ENCODE data around the gene SLC30A2. TPM values are rescaled to one million over a fixed set of nuclear protein-coding genes. Genes with fewer than 3 reads are reported as not detected.
"Not testable (repeated sequence)": the region's sequence is repeated elsewhere in the genome, so short reads cannot be mapped to it uniquely, and the experiment has no call there.

The SLC30A2 gene
- polyA plus RNA-seq (ENCODE audit: insufficient read length in 3 of 3), result 1 to 10 TPM; 4.6 to 7.2 (median 5.1) TPM
- long read RNA-seq, donor 1, partial matches to known transcripts, result 0 of 1 reads
- long read RNA-seq, donor 1, other reads (novel, unspliced or antisense), result 0 of 1 reads
- long read RNA-seq, donor 2, partial matches to known transcripts, result 0 of 1 reads
- long read RNA-seq, donor 2, other reads (novel, unspliced or antisense), result 0 of 1 reads
- long read RNA-seq, donor 3, partial matches to known transcripts, result 0 of 1 reads
- long read RNA-seq, donor 3, other reads (novel, unspliced or antisense), result 0 of 1 reads
- long read RNA-seq, donor 4, result 0 reads
- long read RNA-seq, donor 5, result 0 reads
- long read RNA-seq, donor 6, partial matches to known transcripts, result 0 of 1 reads
- long read RNA-seq, donor 6, other reads (novel, unspliced or antisense), result 0 of 1 reads
- long read RNA-seq, donor 7, partial matches to known transcripts, result 0 of 1 reads
- long read RNA-seq, donor 7, other reads (novel, unspliced or antisense), result 0 of 1 reads
- long read RNA-seq, donor 8, partial matches to known transcripts, result 0 of 1 reads
- long read RNA-seq, donor 8, other reads (novel, unspliced or antisense), result 0 of 1 reads
- long read RNA-seq, donor 9, partial matches to known transcripts, result 0 of 3 reads
- long read RNA-seq, donor 9, other reads (novel, unspliced or antisense), result 0 of 3 reads
- long read RNA-seq, donor 10, partial matches to known transcripts, result 0 of 4 reads
- long read RNA-seq, donor 10, other reads (novel, unspliced or antisense), result 0 of 4 reads
- long read RNA-seq, donor 11, result 0 reads
- long read RNA-seq, donor 12, result 0 reads
- long read RNA-seq, donor 13, transcript SLC30A2-201 (8 exons, 2,494 nt), result major isoform, 5 of 5 reads
- long read RNA-seq, donor 13, partial matches to known transcripts, result 0 of 5 reads
- long read RNA-seq, donor 13, other reads (novel, unspliced or antisense), result 0 of 5 reads
- long read RNA-seq, donor 14, partial matches to known transcripts, result 0 of 2 reads
- long read RNA-seq, donor 14, other reads (novel, unspliced or antisense), result 0 of 2 reads
- long read RNA-seq, donor 15, partial matches to known transcripts, result 0 of 3 reads
- long read RNA-seq, donor 15, other reads (novel, unspliced or antisense), result 0 of 3 reads
- long read RNA-seq, donor 16, partial matches to known transcripts, result 0 of 3 reads
- long read RNA-seq, donor 16, other reads (novel, unspliced or antisense), result 0 of 3 reads

- no peak for DNase-seq (ENCODE audit: extremely low read depth in 1 of 11, low read depth in 9 of 11, low spot score in 4 of 11)
These were observed at the start of gene SLC30A2 for GRCh38 chr1:26045722-26046245. SLC30A2 (minus strand) TSS chr1:26046118; CDS start chr1:26045896, 222 bp downstream.

- peak in 1 of 11 donors; percentile 31 for DNase-seq (ENCODE audit: extremely low read depth in 1 of 11, low read depth in 9 of 11, low spot score in 4 of 11)
These were observed 48.9 kb upstream of the SLC30A2 start for GRCh38 chr1:26094677-26095383.

- DNase-seq (ENCODE audit: extremely low read depth in 1 of 11, low read depth in 9 of 11, low spot score in 4 of 11), result no peak
These were observed 48.3 kb upstream of the SLC30A2 start for GRCh38 chr1:26094076-26094669.

- not testable (repeated sequence) for DNase-seq (ENCODE audit: extremely low read depth in 1 of 11, low read depth in 9 of 11, low spot score in 4 of 11)
These were observed 47.7 kb upstream of the SLC30A2 start for GRCh38 chr1:26093569-26093968.

- DNase-seq (ENCODE audit: extremely low read depth in 1 of 11, low read depth in 9 of 11, low spot score in 4 of 11), result no peak
These were observed 46.5 kb upstream of the SLC30A2 start for GRCh38 chr1:26092422-26092821.

- no peak for DNase-seq (ENCODE audit: extremely low read depth in 1 of 11, low read depth in 9 of 11, low spot score in 4 of 11)
These were observed 45.0 kb upstream of the SLC30A2 start for GRCh38 chr1:26090893-26091292.

GRCh38 chr1:26089125-26089524, 43.2 kb upstream of the SLC30A2 start:
- no peak for DNase-seq (ENCODE audit: extremely low read depth in 1 of 11, low read depth in 9 of 11, low spot score in 4 of 11)

- DNase-seq (ENCODE audit: extremely low read depth in 1 of 11, low read depth in 9 of 11, low spot score in 4 of 11), result no peak
These were observed 38.9 kb upstream of the SLC30A2 start for GRCh38 chr1:26084844-26085243.

- no peak for DNase-seq (ENCODE audit: extremely low read depth in 1 of 11, low read depth in 9 of 11, low spot score in 4 of 11)
These were observed 38.2 kb upstream of the SLC30A2 start for GRCh38 chr1:26084091-26084561.

GRCh38 chr1:26083208-26083607, 37.3 kb upstream of the SLC30A2 start:
- no peak for DNase-seq (ENCODE audit: extremely low read depth in 1 of 11, low read depth in 9 of 11, low spot score in 4 of 11)

GRCh38 chr1:26082020-26082350, 36.1 kb upstream of the SLC30A2 start:
- no peak for DNase-seq (ENCODE audit: extremely low read depth in 1 of 11, low read depth in 9 of 11, low spot score in 4 of 11)

- no peak for DNase-seq (ENCODE audit: extremely low read depth in 1 of 11, low read depth in 9 of 11, low spot score in 4 of 11)
These were observed 35.5 kb upstream of the SLC30A2 start for GRCh38 chr1:26081267-26082019.

GRCh38 chr1:26079960-26080814, 34.3 kb upstream of the SLC30A2 start:
- DNase-seq (ENCODE audit: extremely low read depth in 1 of 11, low read depth in 9 of 11, low spot score in 4 of 11), result no peak

- DNase-seq (ENCODE audit: extremely low read depth in 1 of 11, low read depth in 9 of 11, low spot score in 4 of 11), result no peak
These were observed 33.3 kb upstream of the SLC30A2 start for GRCh38 chr1:26079178-26079563.

GRCh38 chr1:26078286-26079177, 32.6 kb upstream of the SLC30A2 start:
- no peak for DNase-seq (ENCODE audit: extremely low read depth in 1 of 11, low read depth in 9 of 11, low spot score in 4 of 11)

GRCh38 chr1:26077524-26077923, 31.6 kb upstream of the SLC30A2 start:
- no peak for DNase-seq (ENCODE audit: extremely low read depth in 1 of 11, low read depth in 9 of 11, low spot score in 4 of 11)
